ENCODE measurements around the gene SOCS3.

SOCS3 gene

GRCh38 chr17:78362671-78363070, 2.8 kb upstream of the SOCS3 start:
- no peak for TF ChIP-seq CTCF (IDR thresholded peaks at IDR 0.05; ENCODE audit: insufficient read depth, low read depth, low read length, missing control alignments)
- no peak overlapping the region for H3K4me3 ChIP-seq (ENCODE audit: low read length)

GRCh38 chr17:78362232-78362631, 2.4 kb upstream of the SOCS3 start:
- no peak overlapping the region for H3K4me3 ChIP-seq (ENCODE audit: low read length)
- no peak for DNase-seq (ENCODE audit: low read depth)
- no peak for TF ChIP-seq CTCF (IDR thresholded peaks at IDR 0.05; ENCODE audit: insufficient read depth, low read depth, low read length, missing control alignments)

More at GRCh38 chr17:78362671-78363070, 2.8 kb upstream of the SOCS3 start:
- DNase-seq (ENCODE audit: low read depth) = no peak

GRCh38 chr17:78361225-78361701, 1.4 kb upstream of the SOCS3 start:
- DNase-seq (ENCODE audit: low read depth) = no peak
- no peak for TF ChIP-seq CTCF (IDR thresholded peaks at IDR 0.05; ENCODE audit: insufficient read depth, low read depth, low read length, missing control alignments)
- no peak overlapping the region for H3K4me3 ChIP-seq (ENCODE audit: low read length)

GRCh38 chr17:78360371-78361224, 721 bp upstream of the SOCS3 start:
- H3K4me3 ChIP-seq (ENCODE audit: low read length) = peak overlapping the region; percentile 29
- TF ChIP-seq CTCF (IDR thresholded peaks at IDR 0.05; ENCODE audit: insufficient read depth, low read depth, low read length, missing control alignments) = peak; percentile 84
- DNase-seq (ENCODE audit: low read depth) = peak; percentile 89

- no peak for DNase-seq (ENCODE audit: low read depth)
- H3K4me3 ChIP-seq (ENCODE audit: low read length) = peak overlapping the region; percentile 58
- no peak for TF ChIP-seq CTCF (IDR thresholded peaks at IDR 0.05; ENCODE audit: insufficient read depth, low read depth, low read length, missing control alignments)
Observed at GRCh38 chr17:78359321-78359996, 418 bp downstream of the SOCS3 start.

- H3K4me3 ChIP-seq (ENCODE audit: low read length) = peak overlapping the region; percentile 58
- TF ChIP-seq CTCF (IDR thresholded peaks at IDR 0.05; ENCODE audit: insufficient read depth, low read depth, low read length, missing control alignments) = no peak
- DNase-seq (ENCODE audit: low read depth) = peak; percentile 63
Observed at GRCh38 chr17:78358538-78359320, 1.1 kb downstream of the SOCS3 start.
